Measurements from ENCODE around the gene PSMA2.

- no peak for TF ChIP-seq CTCF (IDR thresholded peaks at IDR 0.05)
- TF ChIP-seq EP300 (IDR thresholded peaks at IDR 0.05; ENCODE audit: low read depth) = no peak
- no peak for TF ChIP-seq POLR2A (IDR thresholded peaks at IDR 0.05)
Observed at GRCh38 chr7:42880392-42880791, 51.6 kb downstream of the PSMA2 start.
